Lower lobe of right lung (tissue), 2 donors: ENCODE data around the gene TBC1D26. TPM values are rescaled to one million over a fixed set of nuclear protein-coding genes. Genes with fewer than 3 reads are reported as not detected.
"Not testable (repeated sequence)": the region's sequence is repeated elsewhere in the genome, so short reads cannot be mapped to it uniquely, and the experiment has no call there.

Source experiments
- ATAC-seq, 2 donors: fragments of 200-7000 bp; cut with Tn5 transposase; one replicate each; pipeline ENCODE4 v1.9.1; 2020 to 2022; ENCODE audit warnings: mild to moderate bottlenecking in 2 of 2, moderate library complexity in 2 of 2
- DNase-seq: peaks from one replicate; pipeline ENCODE4 v3.0.0-alpha.2; 2020
- H3K27ac ChIP-seq: fragments of 200-600 bp; one replicate; pipeline ENCODE4 v1.8.0; 2022
- H3K27me3 ChIP-seq: fragments of 200-600 bp; one replicate; pipeline ENCODE4 v1.8.0; 2022; ENCODE audit warnings: low read depth
- H3K36me3 ChIP-seq: fragments of 200-600 bp; one replicate; pipeline ENCODE4 v1.8.0; 2022; ENCODE audit warnings: mild to moderate bottlenecking
- H3K4me1 ChIP-seq: fragments of 200-600 bp; one replicate; pipeline ENCODE4 v1.8.0; 2022
- H3K4me3 ChIP-seq: fragments of 200-600 bp; one replicate; pipeline ENCODE4 v1.8.0; 2022; ENCODE audit warnings: mild to moderate bottlenecking
- H3K9me3 ChIP-seq: fragments of 200-600 bp; one replicate; pipeline ENCODE4 v1.8.0; 2022
- intact Hi-C: fragments of 100-400 bp; cut with DNase I; formaldehyde crosslinking; loops from one replicate; pipeline ENCODE4 v1.11.0; 2022
- long read RNA-seq: library from polyadenylated mRNA; unstranded; transcript quantifications from one replicate; pipeline ENCODE4 v2.0.0, GENCODE V29; 2021
- total RNA-seq: library from RNA; stranded (reverse); fragmentation: NEBNext Ultra II Directional; extraction: Animal tissue kit (Norgen Biotek cat#: 25700); gene quantifications from one replicate; pipeline ENCODE4 v1.2.1, GENCODE V29; 2021
- donor health status: DM: no; HTN: yes; CAD: no; lungs with severe emphysema.

The TBC1D26 gene
- not detected for total RNA-seq
- long read RNA-seq, partial matches to known transcripts, result 0 of 2 reads
- long read RNA-seq, other reads (novel, unspliced or antisense), result 2 of 2 reads

DNA sequence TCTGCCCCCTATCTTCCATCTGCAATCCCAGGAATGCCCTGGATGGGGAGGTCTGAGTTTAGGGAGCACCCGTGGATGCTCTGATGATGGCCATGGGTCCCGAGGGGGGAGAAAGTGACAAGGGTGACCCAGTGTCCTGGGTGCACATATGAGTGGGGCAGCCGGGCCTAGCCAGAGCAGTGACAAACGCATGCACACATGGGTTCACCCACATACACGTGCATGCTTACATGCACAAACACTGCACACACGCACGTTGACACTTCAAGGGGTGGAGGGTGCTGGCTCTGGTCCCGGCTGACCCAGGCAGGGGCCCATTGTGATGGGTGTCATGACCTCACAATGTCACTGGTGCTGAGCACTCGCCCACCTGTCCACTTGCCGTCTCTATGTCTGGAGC, at the start of gene TBC1D26:
TSS of gene TBC1D26 (plus strand) at position 384 of the 400 bp plus-strand sequence. CDS start 3,066 bp downstream, outside the sequence.
- H3K9me3 ChIP-seq, H3K36me3 ChIP-seq, intact Hi-C loops, H3K27me3 ChIP-seq, H3K27ac ChIP-seq, DNase-seq, H3K4me3 ChIP-seq, H3K4me1 ChIP-seq, ATAC-seq: not testable (repeated sequence)

GRCh38 chr17:15683135-15683534, 48.9 kb upstream of the TBC1D26 start:
- H3K4me1 ChIP-seq, intact Hi-C loops, DNase-seq, H3K27me3 ChIP-seq, H3K9me3 ChIP-seq, ATAC-seq, H3K36me3 ChIP-seq, H3K4me3 ChIP-seq, H3K27ac ChIP-seq: not testable (repeated sequence)

- H3K9me3 ChIP-seq, intact Hi-C loops, H3K36me3 ChIP-seq, H3K27me3 ChIP-seq, H3K4me1 ChIP-seq: not testable (repeated sequence)
- Histone ChIP-seq H3K27ac (peak within 1 kb of the TSS; percentile 73), H3K4me3 (peak within 1 kb of the TSS; percentile 65)
- ATAC-seq (peak; percentile 92 to 98), DNase-seq (peak; percentile 91)
Observed at GRCh38 chr17:15683824-15684478, 48.1 kb upstream of the TBC1D26 start, which contains the start of gene TRIM16. TRIM16 (minus strand) TSS chr17:15684311; CDS start chr17:15651609, 32,702 bp downstream.

DNA sequence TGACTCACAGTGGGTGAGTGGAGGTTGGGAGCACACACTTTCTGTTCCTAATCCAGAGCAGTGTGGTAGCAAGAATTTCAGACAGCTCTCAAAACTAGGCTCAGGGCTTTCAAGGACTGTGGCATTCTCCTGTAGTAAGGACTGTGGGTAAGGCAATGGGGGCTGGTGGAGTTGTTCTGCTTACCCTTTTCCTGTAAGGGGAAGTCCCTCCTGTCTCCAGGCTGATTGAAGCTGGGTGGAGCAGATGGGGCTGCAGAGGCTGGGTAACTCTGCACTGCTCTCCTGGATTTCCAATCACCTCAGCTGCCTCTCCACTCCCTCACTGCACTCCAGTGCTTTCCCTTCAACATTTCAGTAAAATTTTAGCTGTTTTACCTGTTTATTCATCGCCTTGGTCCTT, 44.6 kb upstream of the TBC1D26 start:
- DNase-seq, intact Hi-C loops, H3K27ac ChIP-seq, H3K36me3 ChIP-seq, H3K9me3 ChIP-seq, H3K4me1 ChIP-seq, ATAC-seq, H3K27me3 ChIP-seq, H3K4me3 ChIP-seq: not testable (repeated sequence)

- H3K36me3 ChIP-seq, H3K4me1 ChIP-seq, H3K9me3 ChIP-seq, H3K27me3 ChIP-seq, intact Hi-C loops, DNase-seq: not testable (repeated sequence)
- ATAC-seq, result peak in 1 of 2 donors; percentile 1
- peak overlapping the region; percentile 58 for H3K4me3 ChIP-seq
- peak overlapping the region; percentile 1 for H3K27ac ChIP-seq
Observed at GRCh38 chr17:15698967-15699366, 33.1 kb upstream of the TBC1D26 start.

DNA sequence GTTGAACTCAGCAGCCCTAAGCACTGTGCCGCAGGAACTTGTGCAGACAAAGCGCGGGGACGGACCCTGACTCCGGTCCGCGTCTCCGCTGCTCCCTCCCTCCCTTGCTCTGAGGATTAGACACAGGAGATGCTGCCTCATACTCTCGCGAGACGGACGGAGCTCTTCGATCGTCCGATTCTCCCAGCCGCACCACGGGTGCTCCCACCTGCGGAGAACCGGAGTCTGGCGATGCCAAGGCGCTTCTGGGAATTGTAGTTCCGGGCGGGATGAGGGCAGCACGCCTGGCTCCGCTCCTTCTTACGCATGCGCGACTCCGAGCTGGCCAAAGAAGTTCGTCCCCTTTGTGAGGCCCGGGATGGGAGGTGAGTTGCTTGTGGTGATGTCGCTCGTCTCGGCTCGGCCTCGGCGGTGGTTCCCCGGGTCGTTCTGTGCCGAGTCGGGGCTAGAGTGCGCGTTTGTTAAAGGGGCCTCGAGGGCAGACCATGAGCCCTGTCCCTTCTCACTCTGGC, 32.6 kb upstream of the TBC1D26 start, which contains the start of gene ZNF286A:
TSS of gene ZNF286A (plus strand) at position 340 of the 512 bp plus-strand sequence. CDS start 578 bp downstream, outside the sequence.
- H3K9me3 ChIP-seq, H3K4me1 ChIP-seq, H3K27me3 ChIP-seq, intact Hi-C loops, H3K36me3 ChIP-seq: not testable (repeated sequence)
- DNase-seq, result peak; percentile 100
- Histone ChIP-seq H3K4me3 (peak within 1 kb of the TSS; percentile 58), H3K27ac (peak within 1 kb of the TSS; percentile 1)
- ATAC-seq, result peak; percentile 100

GRCh38 chr17:15699937-15700336, 32.1 kb upstream of the TBC1D26 start:
- H3K27ac ChIP-seq, intact Hi-C loops, DNase-seq, H3K4me1 ChIP-seq, H3K36me3 ChIP-seq, H3K9me3 ChIP-seq, H3K27me3 ChIP-seq: not testable (repeated sequence)
- H3K4me3 ChIP-seq, result peak overlapping the region; percentile 58
- ATAC-seq, result peak; percentile 25 to 55

- Histone ChIP-seq H3K36me3 (peaks cover 24% of the 10 kb centered on the region), H3K9me3 (peaks cover 20% of the 10 kb centered on the region)
- H3K4me3 ChIP-seq, H3K4me1 ChIP-seq, H3K27me3 ChIP-seq, DNase-seq, H3K27ac ChIP-seq, intact Hi-C loops, ATAC-seq: not testable (repeated sequence)
Observed at GRCh38 chr17:15704239-15704638, 27.8 kb upstream of the TBC1D26 start.

GRCh38 chr17:15704813-15705212, 27.3 kb upstream of the TBC1D26 start:
- H3K27ac ChIP-seq, H3K4me3 ChIP-seq, DNase-seq, H3K27me3 ChIP-seq, H3K4me1 ChIP-seq, intact Hi-C loops, ATAC-seq: not testable (repeated sequence)
- Histone ChIP-seq H3K36me3 (peaks cover 24% of the 10 kb centered on the region), H3K9me3 (peaks cover 20% of the 10 kb centered on the region)

DNA sequence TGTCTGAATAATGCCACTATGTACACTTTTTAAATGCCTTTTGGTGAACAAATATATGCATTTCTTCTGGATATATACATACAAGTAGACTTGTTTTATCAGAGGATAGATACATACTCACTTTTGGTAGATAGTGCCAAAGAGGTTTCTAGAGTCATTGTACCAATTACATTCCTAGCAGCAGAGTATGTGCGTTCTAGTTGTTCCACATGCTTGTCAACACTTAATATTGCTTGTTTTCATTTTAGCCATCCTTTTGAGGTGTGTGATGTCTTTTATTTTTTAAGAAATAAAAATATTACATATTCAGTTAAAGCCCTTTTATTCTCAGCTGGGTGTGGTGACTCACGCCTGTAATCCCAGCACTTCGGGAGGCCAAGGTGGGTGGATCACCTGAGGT, 23.2 kb upstream of the TBC1D26 start:
- intact Hi-C loops, H3K27me3 ChIP-seq, DNase-seq, ATAC-seq, H3K4me1 ChIP-seq, H3K27ac ChIP-seq, H3K4me3 ChIP-seq: not testable (repeated sequence)
- H3K9me3 ChIP-seq, result peaks cover 29% of the 10 kb centered on the region
- H3K36me3 ChIP-seq, result peaks cover 24% of the 10 kb centered on the region

DNA sequence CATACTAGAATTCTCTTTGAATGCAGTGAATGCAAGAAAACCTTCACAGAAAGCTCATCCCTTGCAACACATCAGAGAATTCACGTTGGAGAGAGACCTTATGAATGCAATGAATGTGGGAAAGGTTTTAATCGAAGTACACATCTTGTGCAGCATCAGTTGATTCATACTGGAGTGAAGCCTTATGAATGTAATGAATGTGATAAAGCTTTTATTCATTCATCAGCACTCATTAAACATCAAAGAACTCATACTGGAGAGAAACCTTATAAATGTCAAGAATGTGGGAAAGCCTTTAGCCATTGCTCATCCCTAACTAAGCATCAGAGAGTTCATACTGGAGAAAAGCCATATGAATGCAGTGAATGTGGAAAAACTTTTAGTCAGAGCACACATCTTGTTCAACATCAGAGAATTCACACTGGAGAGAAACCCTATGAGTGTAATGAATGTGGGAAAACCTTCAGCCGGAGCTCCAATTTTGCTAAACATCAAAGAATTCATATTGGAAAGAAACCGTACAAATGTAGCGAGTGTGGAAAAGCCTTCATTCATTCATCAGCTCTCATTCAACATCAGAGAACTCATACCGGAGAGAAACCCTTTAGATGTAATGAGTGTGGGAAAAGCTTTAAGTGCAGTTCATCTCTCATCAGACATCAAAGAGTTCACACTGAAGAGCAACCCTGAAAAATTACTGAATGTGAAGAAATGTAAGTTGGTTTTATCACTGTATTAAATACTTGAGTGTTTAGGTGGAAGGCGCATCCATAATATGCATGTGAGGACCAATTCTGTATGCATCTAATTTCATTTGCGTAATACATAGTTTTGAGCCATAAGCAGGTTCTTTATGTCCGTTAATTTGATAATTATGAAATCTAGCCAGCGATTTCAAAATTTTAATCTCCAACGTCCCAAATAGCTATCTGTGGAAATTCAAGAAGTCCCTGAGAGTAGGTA, 15.2 kb upstream of the TBC1D26 start:
- H3K9me3 ChIP-seq, result peaks cover 53% of the 10 kb centered on the region
- H3K36me3 ChIP-seq, H3K27ac ChIP-seq, ATAC-seq, intact Hi-C loops, H3K4me1 ChIP-seq, H3K4me3 ChIP-seq, H3K27me3 ChIP-seq, DNase-seq: not testable (repeated sequence)

GRCh38 chr17:15730535-15730934, 1.5 kb upstream of the TBC1D26 start:
- DNase-seq, H3K36me3 ChIP-seq, intact Hi-C loops: not testable (repeated sequence)

GRCh38 chr17:15733174-15733789, 1.2 kb downstream of the TBC1D26 start:
- H3K36me3 ChIP-seq, H3K27ac ChIP-seq: not testable (repeated sequence)

More at GRCh38 chr17:15730535-15730934, 1.5 kb upstream of the TBC1D26 start:
- not testable (repeated sequence) for ATAC-seq, H3K4me1 ChIP-seq, H3K4me3 ChIP-seq, H3K9me3 ChIP-seq, H3K27me3 ChIP-seq, H3K27ac ChIP-seq

More at GRCh38 chr17:15733174-15733789, 1.2 kb downstream of the TBC1D26 start:
- DNase-seq, ATAC-seq, H3K27me3 ChIP-seq, H3K4me1 ChIP-seq, intact Hi-C loops, H3K4me3 ChIP-seq, H3K9me3 ChIP-seq: not testable (repeated sequence)
